ENCODE measurements around the gene TNIK.

TNIK gene

DNA sequence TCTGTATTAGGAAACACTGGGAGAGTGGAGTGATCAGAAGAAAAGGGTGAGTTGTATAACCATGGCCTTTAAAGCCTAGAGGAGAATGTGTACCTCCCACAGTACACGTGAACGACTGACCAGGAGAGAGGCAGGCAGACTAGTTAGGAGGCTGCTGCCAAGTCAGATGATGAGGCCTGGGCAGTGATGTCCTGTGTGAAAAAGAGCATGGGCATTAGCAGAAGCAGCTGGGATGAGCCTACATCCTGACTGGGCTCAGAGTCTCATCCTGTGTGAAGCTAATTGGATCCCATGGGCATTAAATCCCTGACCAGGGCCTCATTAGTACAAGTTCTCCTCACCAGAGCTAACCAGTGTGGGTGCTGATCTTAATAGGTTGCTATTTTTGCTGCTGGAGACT, 344.5 kb downstream of the TNIK start:
- no peak for DNase-seq

DNA sequence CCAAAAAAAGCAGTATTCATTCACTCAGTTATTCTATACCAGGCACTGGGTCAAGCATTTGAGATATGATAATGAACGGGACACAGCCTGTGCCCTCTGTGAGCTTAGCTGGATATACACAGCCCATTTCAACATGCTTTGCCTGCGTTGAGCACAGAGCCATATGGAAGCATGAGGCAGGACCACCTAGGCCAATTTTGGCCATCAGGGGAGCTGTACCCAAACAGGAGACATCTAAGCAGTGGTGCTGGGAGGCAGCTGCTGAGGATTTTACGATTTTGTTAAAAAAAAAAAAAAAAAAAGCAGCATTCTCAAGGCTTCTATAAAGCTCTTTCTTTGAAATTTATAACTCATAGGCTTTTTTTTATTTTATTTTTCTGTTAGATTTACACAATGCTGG, 346.5 kb downstream of the TNIK start:
- DNase-seq = no peak

DNA sequence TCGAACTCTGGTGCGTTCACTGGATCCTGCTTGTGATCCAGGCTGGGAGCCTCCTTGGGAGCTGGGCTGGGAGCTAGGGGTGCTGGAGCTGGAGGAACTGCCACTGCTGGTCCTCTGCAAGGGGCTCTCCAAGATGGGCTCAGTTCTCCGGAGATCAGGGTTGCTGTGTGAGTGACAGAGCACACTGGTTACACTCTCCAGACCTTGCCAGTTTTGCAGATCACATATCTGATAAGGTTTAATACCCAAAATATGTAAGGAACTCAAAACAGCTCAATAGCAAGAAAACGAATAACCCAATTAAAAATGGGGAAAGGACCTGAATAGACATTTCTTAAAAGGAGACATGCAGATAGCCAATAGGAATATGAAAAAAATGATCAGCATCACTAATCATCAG, 349.5 kb downstream of the TNIK start:
- DNase-seq = no peak

DNA sequence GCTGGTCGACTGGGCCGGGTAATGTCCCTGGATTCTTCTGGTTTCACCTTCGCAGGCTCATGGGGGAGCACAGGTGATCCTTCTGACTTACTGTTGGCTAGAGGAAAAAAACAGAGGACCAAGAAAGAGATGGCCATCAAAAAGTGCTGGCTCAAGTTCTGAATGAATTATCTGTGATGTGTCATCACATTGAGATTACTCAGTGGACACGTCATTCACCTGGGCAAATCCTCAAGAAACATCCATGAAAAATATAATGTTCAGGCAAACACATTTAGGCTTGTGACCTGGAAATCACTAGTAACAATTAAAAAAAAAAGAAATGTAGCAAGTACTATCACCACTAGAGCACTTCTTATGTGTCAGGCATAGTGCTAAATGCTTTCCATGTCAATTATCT, 352.1 kb downstream of the TNIK start:
- DNase-seq = no peak

DNA sequence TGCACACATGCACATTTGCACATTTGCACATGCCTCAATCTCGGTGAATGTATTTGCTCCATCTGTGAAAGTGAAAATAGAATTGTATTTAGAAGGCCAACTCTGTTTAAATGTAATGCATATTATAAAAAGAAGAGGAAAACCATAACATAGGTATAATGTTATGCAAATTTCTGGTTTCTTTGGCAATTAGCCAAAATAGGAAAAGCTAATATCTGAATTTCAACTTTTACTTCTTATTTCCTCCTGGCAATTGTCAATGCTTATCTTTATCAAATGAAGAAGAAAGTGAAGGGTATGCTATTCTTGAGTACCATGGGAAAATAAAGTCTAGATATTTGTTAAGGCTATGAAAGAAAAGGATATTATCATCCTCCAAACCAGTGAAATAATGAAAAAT, 357.0 kb downstream of the TNIK start:
- DNase-seq = no peak

DNA sequence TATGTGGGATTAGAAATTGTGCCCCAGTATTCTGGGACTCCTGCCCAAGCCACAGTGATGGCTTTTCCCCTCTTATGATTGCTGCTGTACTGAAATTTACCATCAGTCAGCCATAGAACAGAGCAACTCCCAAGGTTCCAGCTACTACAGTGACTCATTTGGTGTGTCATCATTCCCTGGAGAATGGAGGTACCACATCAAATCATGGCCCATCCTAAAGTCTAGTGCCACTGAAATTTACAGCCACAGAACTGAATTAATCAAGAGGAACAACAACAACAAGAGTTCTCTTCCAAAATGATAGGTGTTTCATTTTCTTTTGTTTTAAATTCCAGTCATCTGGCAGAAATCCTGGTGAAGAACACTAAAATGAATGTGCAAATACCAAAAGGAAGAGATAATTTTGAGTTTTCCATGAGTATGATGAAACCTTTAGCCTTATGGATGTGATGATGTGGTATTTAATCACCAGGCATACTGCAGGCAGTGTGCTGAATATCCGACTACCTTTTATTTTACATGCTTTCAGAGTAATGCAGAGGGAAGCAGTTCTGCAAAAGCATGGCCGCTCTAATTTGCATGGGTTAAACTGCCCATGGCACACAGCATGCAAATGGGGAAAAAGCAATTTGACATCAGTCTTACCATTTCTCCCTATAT, 358.1 kb downstream of the TNIK start:
- DNase-seq = no peak

DNA sequence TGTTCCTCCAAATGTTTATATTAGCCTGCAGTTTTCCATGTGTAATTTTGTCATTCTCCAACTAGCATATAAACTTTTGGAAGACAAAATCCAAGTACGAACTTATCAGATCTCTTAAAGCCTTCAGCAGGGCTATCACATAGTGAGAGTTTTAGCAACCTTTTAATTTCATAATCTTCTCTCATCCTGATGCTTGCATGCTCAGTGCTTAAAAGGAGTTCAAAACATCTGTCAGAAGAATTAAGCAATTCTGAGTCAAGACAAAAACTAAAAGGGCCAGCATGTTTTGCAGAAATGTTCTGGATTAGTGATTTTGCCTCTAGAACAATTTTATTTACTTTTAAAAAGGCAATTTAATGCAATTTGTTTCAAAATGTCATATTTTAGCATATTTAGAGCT, 360.3 kb downstream of the TNIK start:
- no peak for DNase-seq

DNA sequence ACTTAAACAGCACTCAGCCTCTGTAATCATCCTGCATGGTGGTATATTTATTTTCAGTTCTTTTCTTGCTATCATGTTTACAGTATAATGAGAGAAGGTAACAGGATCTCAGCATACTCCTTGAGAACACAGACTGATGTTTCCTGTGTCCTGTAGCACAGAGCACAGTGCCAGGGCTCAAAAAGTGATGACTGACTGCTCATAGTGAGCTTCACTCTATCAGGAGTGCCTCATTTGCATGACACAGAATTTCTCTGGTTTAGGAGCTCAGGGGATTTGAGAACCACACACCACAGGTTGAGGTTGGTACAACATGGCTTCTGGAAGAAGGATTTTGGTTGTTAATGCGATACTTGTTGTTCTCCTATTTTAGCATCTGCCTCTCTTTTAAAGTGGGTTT, 365.1 kb downstream of the TNIK start:
- DNase-seq = no peak

DNA sequence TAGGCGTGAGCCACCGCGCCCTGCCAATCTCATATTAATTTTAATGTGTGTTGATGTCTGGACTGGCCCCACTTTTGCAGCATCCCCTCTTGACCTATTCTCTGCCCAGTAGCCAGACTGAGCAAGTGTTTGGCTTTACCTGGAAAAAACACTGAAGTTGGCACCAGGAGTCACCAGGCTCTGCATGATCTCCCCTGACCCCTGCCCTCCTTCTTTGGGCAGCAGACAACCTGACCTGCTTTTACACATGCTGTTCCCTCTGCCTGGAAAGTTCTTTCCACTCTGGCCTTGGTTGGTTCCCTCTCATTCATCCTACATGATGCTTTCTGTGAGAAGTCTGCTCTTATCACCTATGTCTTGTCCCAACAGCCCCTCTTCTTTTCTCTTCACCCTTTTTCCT, 365.8 kb downstream of the TNIK start:
- no peak for DNase-seq

DNA sequence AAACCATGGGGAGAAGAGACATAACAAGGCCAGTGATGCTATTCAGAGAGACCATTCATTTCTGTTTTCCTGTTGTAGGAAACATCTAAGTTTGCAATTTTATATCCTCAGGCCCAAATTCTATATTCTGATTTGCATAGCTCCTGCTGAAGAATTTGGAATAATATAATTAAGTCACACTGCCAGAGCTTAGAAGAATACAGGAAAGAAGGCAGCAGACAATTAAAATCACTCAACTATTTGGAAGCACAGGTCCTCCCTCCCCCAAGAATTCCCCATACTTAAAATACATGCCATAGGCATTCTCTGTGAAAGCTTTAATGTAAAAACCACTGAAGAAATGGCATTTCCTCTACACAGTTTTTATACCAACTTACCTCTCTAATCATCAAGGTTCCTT, 366.7 kb downstream of the TNIK start:
- DNase-seq = no peak

DNA sequence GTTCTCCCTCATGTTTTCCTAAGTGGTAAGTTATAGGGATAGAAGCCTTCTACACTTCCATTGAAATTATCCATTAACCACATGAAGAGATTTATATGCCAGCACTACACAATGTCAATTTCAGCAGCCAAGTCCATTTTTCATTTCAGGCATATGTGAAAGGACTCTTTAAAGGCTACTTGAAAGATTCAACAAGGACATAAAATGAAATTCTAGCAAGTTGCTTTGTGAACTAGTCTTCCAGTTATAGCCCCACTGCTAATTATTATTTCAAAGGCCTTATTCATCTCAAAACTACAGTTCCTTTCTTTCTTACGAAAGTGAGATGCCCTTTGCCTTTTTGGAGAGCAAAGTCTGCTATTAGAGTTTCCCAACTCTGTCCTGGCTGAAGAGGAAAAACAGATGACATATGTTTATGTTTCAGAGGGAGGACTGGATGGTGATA, 367.7 kb downstream of the TNIK start:
- no peak for DNase-seq

DNA sequence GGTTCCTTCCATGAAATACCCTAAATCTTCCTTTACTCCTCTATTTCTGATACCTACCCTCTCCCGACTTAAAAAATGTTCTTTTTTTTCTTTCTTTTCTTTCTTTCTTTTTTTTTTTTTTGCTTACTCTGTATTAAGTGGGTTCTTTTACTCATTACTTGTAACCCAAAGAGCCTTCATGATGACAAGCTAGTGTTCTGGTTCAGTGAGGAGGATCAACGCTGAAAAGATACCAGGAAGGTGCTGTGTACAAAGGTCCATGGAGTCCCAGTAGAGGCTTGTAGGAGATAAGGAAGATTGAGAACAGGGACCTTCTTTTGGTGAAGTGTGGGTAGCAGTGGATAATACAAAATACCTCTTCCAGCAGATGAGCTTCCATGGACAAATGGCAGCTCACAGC, 369.9 kb downstream of the TNIK start:
- DNase-seq = no peak

DNA sequence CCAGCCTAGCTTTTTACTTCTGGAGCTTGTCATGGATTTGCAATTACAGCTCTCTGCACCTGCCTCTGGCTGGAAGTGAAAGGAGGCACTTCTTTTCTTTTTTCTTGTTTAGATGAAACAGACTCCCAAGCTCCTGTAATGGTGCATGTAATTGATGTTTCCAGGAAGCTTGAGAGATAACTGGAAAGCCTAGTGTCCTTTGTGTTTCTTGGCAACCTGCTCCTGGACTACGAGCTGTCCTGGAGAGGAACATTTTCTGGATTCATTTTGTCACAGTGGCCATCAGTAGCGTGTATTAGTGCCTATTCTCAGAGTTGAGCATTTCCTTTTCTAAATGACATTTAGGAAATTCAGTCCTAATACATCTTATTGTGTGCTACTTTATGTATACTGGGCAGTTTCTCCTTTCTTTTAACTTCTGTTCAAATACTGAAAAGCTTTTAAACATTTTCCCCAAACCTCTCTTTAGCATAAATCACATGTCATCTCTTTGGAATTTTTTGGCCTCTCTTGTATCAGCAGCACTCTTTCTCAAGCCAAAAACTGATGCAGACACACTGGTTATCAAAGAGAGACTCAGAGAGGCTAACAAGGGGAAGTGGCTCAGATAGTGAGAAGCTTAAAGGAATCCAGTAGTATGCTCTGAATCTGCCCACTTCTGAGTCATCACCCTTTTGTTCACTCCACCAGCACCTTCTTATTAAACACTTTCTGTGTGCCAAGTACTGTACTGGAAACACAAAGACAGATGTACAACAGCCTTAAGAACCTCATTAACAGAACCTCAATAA, 371.0 kb downstream of the TNIK start:
- no peak for DNase-seq

DNA sequence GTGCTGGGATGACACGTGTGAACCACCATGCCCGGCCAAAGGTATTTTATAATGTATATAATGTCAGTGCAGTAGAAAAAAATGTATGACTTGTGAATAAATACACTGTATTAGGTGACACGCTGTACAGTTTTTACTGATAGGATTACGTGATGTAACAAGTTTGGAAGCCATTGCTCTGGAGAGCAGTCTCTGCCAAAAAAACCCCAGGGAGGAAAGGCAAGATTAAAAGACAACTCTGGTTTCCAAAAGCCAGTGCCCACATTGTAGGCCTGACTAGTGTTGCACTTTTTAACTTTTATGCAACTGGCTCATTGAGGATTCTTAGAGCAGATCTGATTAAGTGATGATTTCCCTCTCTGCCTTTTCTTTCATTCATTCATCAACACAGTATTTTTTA, 371.7 kb downstream of the TNIK start:
- no peak for DNase-seq

DNA sequence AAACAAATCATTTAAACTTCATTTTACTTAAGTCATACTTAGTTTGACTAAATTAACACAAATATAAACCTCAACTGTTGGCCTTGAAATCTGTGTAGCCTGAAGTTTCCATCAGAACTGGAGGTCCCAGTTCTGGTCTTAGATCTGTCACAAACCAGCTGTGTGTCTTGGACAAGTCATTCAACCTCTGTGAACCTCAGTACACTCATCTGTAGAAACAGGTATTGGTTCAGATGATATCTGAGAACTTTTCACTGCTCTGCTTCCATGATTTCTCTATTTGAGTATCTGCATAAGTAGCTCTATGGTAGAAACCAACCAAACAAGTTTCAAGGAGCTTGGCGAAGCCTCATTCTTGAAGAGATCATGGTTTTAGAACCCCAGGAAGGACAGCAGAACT, 373.3 kb downstream of the TNIK start:
- DNase-seq = no peak

DNA sequence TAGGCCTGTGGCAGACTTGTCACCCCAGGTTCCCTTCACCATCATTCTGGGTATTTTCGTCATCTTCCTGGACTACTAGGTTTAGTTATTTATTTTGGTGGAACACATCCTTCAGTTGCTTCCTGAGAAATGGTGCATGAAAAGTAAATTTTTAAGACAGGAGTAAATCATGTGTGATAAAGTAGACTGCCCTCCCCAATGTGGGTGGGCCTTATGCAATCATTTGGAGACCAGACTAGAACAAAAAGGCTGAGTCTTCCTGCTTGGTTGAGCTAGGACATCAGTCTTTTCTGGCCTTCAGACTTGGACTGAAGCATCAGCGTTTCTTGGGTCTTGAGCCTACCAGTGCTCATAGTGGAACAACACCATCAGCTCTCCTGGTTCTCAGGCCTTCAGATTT, 382.9 kb downstream of the TNIK start:
- DNase-seq = no peak

DNA sequence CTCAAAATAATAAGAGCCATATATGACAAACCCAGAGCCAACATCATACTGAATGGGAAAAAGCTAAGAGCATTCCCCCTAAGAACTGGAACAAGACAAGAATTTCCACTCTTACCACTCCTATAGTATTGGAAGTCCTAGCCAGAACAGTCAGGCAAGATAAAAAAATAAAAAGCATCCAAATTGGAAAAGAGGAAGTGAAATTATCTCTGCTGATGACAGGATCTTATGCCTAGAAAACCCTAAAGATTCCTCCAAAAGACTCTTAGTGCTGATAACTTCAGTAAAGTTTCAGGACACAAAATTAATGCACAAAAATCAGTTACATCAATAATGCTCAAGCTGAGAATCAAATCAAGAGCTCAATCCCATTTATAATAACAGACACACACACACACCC, 387.8 kb downstream of the TNIK start:
- DNase-seq = no peak

DNA sequence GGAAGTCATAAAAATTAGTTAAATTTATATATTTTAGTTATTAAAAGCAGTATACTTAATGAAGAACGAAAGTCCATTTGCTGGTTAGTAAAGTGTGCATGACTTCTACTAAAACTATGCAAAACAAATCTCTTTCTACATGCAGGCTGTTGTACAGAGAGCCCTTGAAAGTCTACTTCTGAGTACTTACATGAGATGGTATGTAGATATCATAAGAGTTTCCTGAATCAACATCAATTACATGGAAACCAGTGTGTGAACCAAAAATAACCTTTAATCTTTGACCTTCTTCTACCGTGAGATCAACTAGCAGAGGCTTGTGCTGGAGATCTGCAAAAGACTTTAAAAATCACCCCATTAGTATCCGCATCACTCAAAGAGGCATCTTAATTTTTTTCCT, 391.5 kb downstream of the TNIK start:
- no peak for DNase-seq

DNA sequence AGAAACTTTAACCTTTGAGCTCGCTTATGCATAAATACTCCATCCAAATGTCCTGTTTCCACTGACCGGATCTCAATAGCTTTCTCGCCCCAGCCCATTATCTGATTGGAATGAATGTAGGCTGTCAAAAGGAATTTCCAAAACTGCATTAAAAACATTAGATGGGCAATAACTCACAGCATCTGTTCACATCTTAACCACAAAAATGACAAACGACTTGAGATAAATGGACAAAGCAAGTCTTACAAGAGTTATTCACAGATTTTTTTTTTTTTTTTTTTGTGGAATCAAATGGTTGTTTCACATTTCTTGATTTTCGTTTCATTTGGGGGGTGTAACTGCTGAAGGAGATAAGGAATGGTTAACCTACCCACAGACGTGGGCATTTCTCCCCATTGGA, 394.0 kb downstream of the TNIK start:
- DNase-seq = no peak

DNA sequence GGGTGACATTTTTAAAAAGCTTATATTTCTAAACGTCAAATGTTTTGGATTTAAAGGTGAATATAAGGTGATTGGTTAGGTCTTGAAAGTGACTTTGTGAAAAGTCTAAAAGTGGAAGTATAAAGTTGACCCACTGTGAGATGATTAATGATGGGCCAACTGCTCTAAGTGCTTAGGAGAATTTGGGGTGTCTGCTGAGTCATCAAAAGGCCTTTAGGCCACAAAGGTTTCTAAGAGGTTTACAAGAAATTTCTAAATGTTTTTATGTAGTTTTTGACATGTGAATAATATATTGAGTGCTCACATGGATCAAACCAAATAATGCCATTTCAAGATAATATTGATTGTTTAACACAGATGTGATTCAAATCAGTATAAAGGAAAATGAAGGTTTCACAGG, 394.5 kb downstream of the TNIK start:
- no peak for DNase-seq

DNA sequence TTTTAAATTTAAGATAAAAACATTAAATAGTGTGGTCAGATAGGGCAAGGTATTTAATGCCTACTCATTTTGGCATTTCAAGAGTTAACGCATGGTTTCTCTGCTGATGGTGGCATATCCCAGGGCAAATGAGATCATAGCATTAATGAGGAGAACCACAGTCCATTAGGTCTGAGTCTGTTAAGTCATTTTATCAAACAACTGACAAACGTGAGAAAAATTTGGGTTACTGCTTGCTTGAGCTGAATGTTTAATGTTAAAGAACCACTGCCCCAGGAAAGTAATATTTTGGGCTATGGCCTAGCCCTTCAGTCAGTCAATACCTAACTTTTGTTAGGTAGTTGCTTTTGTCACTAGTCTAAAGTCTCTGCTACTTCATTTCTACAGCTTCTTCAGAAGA, 395.7 kb downstream of the TNIK start:
- no peak for DNase-seq

DNA sequence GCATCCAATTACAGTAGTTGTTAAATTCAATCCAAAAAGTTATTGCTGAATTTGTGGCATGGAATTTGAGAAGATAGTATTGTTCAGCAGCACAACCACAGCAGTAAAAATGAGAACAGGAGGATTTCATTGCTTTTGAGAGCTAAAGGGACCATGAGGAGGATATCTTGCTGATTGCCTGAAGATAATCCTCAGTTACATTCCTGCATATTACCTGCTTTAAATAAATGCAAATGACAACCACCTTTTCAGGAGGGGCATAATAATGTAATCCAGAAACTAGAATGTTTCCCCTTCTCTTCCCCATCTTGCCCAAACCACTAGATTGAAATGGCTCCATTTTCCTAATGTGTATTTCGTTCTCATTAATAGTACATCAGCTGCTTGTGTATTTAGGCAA, 398.5 kb downstream of the TNIK start:
- DNase-seq = no peak

DNA sequence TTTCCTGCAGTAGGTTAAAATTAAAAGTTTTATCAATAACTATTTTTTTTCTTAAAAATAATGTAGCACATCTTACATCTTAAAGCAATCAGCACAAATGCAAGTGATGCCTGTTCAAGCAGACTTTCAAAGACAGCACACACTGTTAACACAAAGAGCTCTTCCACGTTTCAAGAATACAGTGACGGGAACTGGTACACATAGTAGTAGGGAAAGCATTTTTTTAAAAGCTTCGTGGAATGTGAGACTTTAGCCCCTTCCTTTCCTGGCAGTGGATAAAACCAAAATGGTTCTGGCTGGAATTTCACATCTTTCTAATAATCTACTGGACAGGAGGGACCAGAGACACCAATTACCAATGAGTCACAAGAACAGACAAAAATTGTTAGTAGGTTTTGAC, 400.2 kb downstream of the TNIK start:
- no peak for DNase-seq

DNA sequence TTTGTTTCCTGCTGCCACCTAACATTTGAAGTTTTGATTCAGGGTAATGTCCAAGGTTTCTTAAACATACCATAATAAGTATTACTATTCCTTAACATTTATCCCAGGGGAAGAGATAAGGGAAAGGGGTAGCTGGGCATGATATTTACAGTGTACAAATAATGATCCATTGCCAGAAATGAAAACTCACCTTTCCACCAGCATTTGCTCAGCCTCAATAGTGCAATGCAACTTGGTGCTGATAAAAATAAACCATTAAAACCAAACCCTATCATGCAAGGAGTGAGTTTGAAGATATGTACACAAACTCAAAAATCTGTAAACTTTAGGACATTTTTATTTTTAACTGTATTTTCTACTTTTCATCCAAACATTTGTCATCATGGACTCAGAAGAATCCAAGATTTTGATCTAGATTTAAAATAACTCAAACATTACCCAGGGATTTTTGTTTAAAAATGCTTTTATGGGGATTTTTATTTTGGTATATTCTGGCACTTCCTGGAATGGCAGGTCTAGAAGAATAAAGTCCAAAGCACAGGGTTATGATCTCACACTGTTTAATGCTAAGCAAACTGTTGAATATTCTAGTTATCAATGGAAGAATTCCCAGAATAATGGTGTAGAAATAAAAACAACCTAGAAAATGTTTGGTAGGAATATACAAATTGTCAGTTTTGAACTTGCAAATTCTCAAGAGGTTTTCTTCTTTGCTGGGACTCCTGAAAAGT, 401.2 kb downstream of the TNIK start:
- no peak for DNase-seq

All from stimulated activated CD4-positive, alpha-beta T cell treated with anti-CD3 and anti-CD28 coated beads, Interleukin-4, amount 100 ng/mL, for 4 hours (primary cell).